GM12874 (cell line): ENCODE results near the gene ALG9.

Experiments
- CTCF ChIP-seq: IDR thresholded peaks from 2 replicates; pipeline ENCODE4 v1.5.1; 2011; ENCODE audit warnings: low read depth, mild to moderate bottlenecking, control low read depth, low read length, moderate library complexity; ENCODE audit not compliant: insufficient read depth

The ALG9 gene

GRCh38 chr11:111785076-111785475, 86.3 kb downstream of the ALG9 start:
- TF ChIP-seq CTCF: no peak

GRCh38 chr11:111782109-111782741, 89.2 kb downstream of the ALG9 start:
- no peak for TF ChIP-seq CTCF

GRCh38 chr11:111779118-111779517, 92.3 kb downstream of the ALG9 start:
- no peak for TF ChIP-seq CTCF

GRCh38 chr11:111778047-111778558, 93.3 kb downstream of the ALG9 start:
- TF ChIP-seq CTCF: no peak

- TF ChIP-seq CTCF: peak; percentile 49; the same call in 1 of the 2 replicates
Measured at GRCh38 chr11:111777094-111778046, 94.0 kb downstream of the ALG9 start.

- no peak for TF ChIP-seq CTCF
Measured at GRCh38 chr11:111776398-111777093, 94.8 kb downstream of the ALG9 start.
